Heart left ventricle (tissue), 16 donors: ENCODE data around the gene ZFYVE21. TPM values are rescaled to one million over a fixed set of nuclear protein-coding genes. Genes with fewer than 3 reads are reported as not detected.
A peak's percentile ranks its signal among the peaks of the same experiment; 100 is the strongest.

Source experiments
- ATAC-seq, 4 donors: fragments of 200-7000 bp; cut with Tn5 transposase; one replicate each; pipeline ENCODE4 v1.9.1; 2020 to 2022; ENCODE audit warnings: moderate library complexity in 4 of 4, mild to moderate bottlenecking in 3 of 4, moderate number of reproducible peaks in 1 of 4
- DNase-seq, 5 donors: peaks; one replicate each; pipeline ENCODE4 v3.0.0-alpha.2; 2020
- H3K27ac ChIP-seq, 12 donors: fragments of 200-600 bp; sonication (generic) in 4 of 12; one replicate each; pipeline versions ENCODE4 v1.5.0 to v1.8.0; 2016 to 2022; ENCODE audit warnings: mild to moderate bottlenecking in 2 of 12
- H3K27me3 ChIP-seq, 9 donors: fragments of 200-600 bp; sonication (generic) in 2 of 9; one replicate each; pipeline versions ENCODE4 v1.5.1 to v1.8.0; 2016 to 2022; ENCODE audit warnings: mild to moderate bottlenecking in 3 of 9
- H3K36me3 ChIP-seq, 9 donors: fragments of 200-600 bp; sonication (generic) in 2 of 9; one replicate each; pipeline versions ENCODE4 v1.5.0 to v1.8.0; 2018 to 2022; ENCODE audit warnings: mild to moderate bottlenecking in 2 of 9
- H3K4me1 ChIP-seq, 12 donors: fragments of 200-600 bp; sonication (generic) in 4 of 12; one replicate each; pipeline versions ENCODE4 v1.5.0 to v1.8.0; 2016 to 2022; ENCODE audit warnings: mild to moderate bottlenecking in 3 of 12
- H3K4me3 ChIP-seq, 12 donors: fragments of 200-600 bp; sonication (generic) in 4 of 12; one replicate each; pipeline versions ENCODE4 v1.5.0 to v1.8.0; 2017 to 2022; ENCODE audit warnings: mild to moderate bottlenecking in 9 of 12, moderate library complexity in 4 of 12
- H3K9me3 ChIP-seq, 12 donors: fragments of 200-600 bp; sonication (generic) in 4 of 12; one replicate each; pipeline versions ENCODE4 v1.5.0 to v1.8.0; 2016 to 2022; ENCODE audit warnings: mild to moderate bottlenecking in 1 of 12
- POLR2A ChIP-seq, 2 donors: fragments of 450-650 bp; IDR thresholded peaks; one replicate each; pipeline ENCODE4 v1.6.1; 2017; ENCODE audit warnings: antibody characterized with exemption in 2 of 2, mild to moderate bottlenecking in 2 of 2, moderate library complexity in 2 of 2
- WGBS, 4 donors: extraction: QIAGEN DNeasy Blood & Tissue Kit in 2 of 4; methylation state at CpG; one replicate each; pipeline versions ENCODE4 v1.1.5 to v1.1.7; 2013 to 2018; 5-methylcytosine and 5-hydroxymethylcytosine counted together
- intact Hi-C, 10 donors: fragments of 100-400 bp; cut with DNase I; formaldehyde crosslinking; loops; one replicate each; pipeline versions ENCODE4 v1.11.1 to v1.14.2; 2022
- polyA plus RNA-seq, 2 donors: library from polyadenylated mRNA; stranded (reverse); fragments of 200-250 nt; gene quantifications; one replicate each; pipeline ENCODE4 v1.2.3, GENCODE V29; 2013
- total RNA-seq, 9 donors: library from RNA; depleted of rRNA in 2 of 9; stranded (reverse); fragments of >200 nt in 2 of 9; fragmentation: NEBNext Ultra II Directional in 3 of 9; extraction: Animal tissue kit (Norgen Biotek cat#: 25700) in 3 of 9; gene quantifications; one replicate each; pipeline versions ENCODE4 v1.1.0 to v1.2.4, GENCODE V29; 2016 to 2023
- TF ChIP-seq, protein P1 (sequence below), 12 donors: fragments of 200-600 bp; sonication (generic) in 4 of 12; IDR thresholded peaks; one replicate each; pipeline versions ENCODE4 v1.5.0 to v1.8.0; 2018 to 2022; ENCODE audit warnings: antibody characterized with exemption in 12 of 12, mild to moderate bottlenecking in 5 of 12
- donor health status: ischemic (EF 13 %, LVEDD 7.1; RV severe dilation, severe dysfunction).
- donor health status: healthy with polysubstance abuse.
- donor health status: DM: no; HTN: yes; CAD: no.
- donor health status: DM: no; HTN: no; CAD: no.
- donor health status: ischemic (EF 25% LVEDD 6.9; RV normal size, moderate dysfunction).
- donor health status: ischemic (EF 25% LVEDD 5.7; RV mildly dilated, moderate dysfunction).
- donor health status: healthy.
- donor health status: DM: yes; HTN: yes; CAD: no.
- donor health status: ischemic (EF 35%, LVEDD 5.7; RV mildly dilated, moderate dysfunction).
- donor health status: nonischemic (EF 11% LVEDD 7.7; RV severe dilation, severe dysfunction).
- donor health status: DM: yes; HTN: yes; CAD: no.
- donor health status: PGD.
- donor health status: ischemic (EF 29% LVEDD 5.4; RV normal size, mild dysfunction).
- donor health status: nonischemic (EF 23%, LVEDD 6.1; RV moderate dilation, normal function).

The ZFYVE21 gene
- total and polyA plus RNA-seq, 11 donors: 44.1 to 86.1 (median 52.5) TPM

DNA sequence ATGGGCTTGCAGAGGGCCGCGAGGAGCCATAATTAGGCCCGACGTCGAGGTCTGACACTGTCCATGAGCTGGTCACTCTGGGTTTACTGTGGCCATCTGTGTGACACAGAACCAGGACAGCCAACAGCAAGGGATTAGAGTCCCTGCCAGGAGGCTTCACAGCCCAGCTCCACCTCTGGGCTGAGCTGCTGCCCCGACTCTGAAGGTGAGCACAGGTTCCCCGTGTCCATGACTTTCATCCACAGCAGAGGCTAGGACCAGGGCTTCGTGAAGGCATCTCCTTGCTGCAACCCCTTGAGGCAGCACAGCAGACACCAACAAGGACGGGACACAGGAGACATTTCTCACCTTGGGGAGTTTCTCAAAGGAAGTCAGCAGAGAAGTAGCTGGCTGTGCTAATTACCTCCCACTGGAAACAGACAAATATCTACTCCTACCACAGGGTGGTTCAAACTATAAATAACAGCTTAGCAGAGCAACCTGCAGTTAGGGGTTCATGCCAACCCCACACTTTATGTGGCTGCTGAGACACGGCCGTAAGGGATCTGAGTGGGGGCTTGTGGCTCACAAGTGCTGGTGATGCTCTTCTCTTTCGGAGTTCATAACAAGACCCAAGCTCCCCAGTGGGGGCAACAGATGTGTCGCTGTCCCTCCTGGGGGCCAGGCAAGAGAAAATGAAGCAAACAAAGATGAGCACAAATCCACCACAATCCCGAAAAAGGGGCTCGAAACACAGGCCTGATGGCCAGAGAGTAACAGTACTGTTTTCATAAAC lies 29.2 kb downstream of the ZFYVE21 start:
- TF ChIP-seq, protein P1, sequence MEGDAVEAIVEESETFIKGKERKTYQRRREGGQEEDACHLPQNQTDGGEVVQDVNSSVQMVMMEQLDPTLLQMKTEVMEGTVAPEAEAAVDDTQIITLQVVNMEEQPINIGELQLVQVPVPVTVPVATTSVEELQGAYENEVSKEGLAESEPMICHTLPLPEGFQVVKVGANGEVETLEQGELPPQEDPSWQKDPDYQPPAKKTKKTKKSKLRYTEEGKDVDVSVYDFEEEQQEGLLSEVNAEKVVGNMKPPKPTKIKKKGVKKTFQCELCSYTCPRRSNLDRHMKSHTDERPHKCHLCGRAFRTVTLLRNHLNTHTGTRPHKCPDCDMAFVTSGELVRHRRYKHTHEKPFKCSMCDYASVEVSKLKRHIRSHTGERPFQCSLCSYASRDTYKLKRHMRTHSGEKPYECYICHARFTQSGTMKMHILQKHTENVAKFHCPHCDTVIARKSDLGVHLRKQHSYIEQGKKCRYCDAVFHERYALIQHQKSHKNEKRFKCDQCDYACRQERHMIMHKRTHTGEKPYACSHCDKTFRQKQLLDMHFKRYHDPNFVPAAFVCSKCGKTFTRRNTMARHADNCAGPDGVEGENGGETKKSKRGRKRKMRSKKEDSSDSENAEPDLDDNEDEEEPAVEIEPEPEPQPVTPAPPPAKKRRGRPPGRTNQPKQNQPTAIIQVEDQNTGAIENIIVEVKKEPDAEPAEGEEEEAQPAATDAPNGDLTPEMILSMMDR (IDR thresholded peaks at IDR 0.05): no peak
- no peak for TF ChIP-seq POLR2A (IDR thresholded peaks at IDR 0.05)
- Histone ChIP-seq H3K4me1 (peaks cover 0 to 13% (median 0%) of the 10 kb centered on the region in 12 donors), H3K4me3 (no peak overlapping the region), H3K27me3 (no peaks in the 10 kb centered on the region), H3K36me3 (peaks cover 0 to 99% (median 82%) of the 10 kb centered on the region in 9 donors), H3K27ac (no peak overlapping the region), H3K9me3 (no peaks in the 10 kb centered on the region)
- intact Hi-C loops: loop anchor here in 1 of 10 donors (10.0 kb wide), 1 partner anchor 170 kb away; no protein-coding TSS in a partner anchor
- DNase-seq: peak in 1 of 5 donors; percentile 3
- WGBS, 4 donors: 71 to 82% (median 80%) methylated on average over 15 of the region's 15 CpGs
- no peak for ATAC-seq

DNA sequence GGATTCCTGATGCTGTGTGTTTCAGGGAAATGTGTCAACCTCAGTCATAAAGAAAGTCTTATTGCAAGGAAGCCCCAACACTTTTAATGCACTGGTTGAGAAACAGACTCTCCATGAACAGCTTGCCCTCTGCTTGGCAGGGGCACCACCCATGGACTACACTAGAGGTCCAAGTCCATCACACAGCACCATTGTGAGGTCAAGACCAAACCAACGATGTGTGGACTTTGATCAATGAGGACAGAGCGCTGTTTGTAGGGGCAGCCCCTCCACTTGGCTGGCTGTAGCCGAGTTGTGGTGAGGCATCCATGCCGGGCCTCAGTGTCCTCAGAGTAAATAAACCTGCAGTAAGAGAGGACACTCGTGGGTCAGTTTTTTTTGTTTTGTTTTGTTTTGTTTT lies 29.8 kb downstream of the ZFYVE21 start:
- TF ChIP-seq POLR2A (IDR thresholded peaks at IDR 0.05): no peak
- TF ChIP-seq, protein P1 (IDR thresholded peaks at IDR 0.05): no peak

DNA sequence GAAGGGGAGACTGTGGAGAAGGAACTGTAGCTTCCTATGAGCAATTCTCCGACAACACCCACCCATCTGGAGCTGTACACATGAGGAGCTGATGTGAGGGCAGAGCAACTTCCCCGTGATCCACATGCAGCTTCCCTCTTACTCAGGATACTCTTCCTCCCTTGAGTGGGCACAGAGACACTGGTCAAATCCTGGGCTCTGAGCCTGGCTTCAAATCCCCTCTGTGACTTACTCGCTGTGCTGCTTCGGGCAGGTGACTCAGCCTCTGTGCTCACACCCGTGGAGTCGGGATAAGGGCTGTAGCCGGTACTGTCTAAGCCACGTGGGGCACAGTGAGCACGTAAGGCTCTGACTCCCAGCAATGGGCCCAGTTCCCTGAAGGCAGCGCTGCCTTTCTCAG lies 31.1 kb downstream of the ZFYVE21 start:
- Histone ChIP-seq H3K36me3 (peaks cover 0 to 99% (median 71%) of the 10 kb centered on the region in 9 donors), H3K4me3 (no peak overlapping the region), H3K9me3 (no peaks in the 10 kb centered on the region), H3K27me3 (no peaks in the 10 kb centered on the region), H3K4me1 (peaks cover 0 to 5% (median 0%) of the 10 kb centered on the region in 12 donors), H3K27ac (no peak overlapping the region)
- ATAC-seq: peak in 2 of 4 donors; percentile 17 to 29
- intact Hi-C loops: loop anchor here in 1 of 10 donors (10.0 kb wide), 1 partner anchor 168 kb away; no protein-coding TSS in a partner anchor
- TF ChIP-seq, protein P1 (IDR thresholded peaks at IDR 0.05): no peak
- TF ChIP-seq POLR2A (IDR thresholded peaks at IDR 0.05): no peak
- no peak for DNase-seq
- 89 to 92% (median 90%) methylated on average over 9 to 10 of the region's 10 CpGs for WGBS, 4 donors

More for the DNA sequence above, 29.8 kb downstream of the ZFYVE21 start:
- H3K27ac ChIP-seq: no peak overlapping the region
- no peak overlapping the region for H3K4me3 ChIP-seq
- DNase-seq (no peak), ATAC-seq (no peak)
- H3K4me1 ChIP-seq: peaks cover 0 to 13% (median 0%) of the 10 kb centered on the region in 12 donors
- WGBS, 4 donors: 78 to 87% (median 84%) methylated on average over 5 of the region's 5 CpGs
- no peaks in the 10 kb centered on the region for H3K27me3 ChIP-seq
- H3K9me3 ChIP-seq: no peaks in the 10 kb centered on the region
- H3K36me3 ChIP-seq: peaks cover 0 to 99% (median 80%) of the 10 kb centered on the region in 9 donors
- intact Hi-C loops: loop anchor here in 1 of 10 donors (10.0 kb wide), 1 partner anchor 169 kb away; no protein-coding TSS in a partner anchor

DNA sequence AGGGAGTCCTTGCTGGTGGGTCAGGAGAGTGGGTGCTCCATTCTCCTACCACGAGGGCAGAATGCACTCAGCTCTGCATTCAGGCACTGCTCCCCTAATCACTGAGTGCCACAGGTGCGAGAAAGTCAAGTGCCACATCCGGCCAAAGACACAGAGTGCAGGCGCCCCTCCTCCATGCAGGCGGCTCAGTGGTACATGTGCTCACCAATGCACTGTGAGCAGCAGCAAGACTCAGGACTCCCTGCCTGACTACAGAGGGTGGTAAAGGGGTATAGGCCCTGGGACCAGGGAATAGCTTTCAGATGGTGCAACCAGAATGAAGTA lies 32.9 kb downstream of the ZFYVE21 start:
- no peak overlapping the region for H3K27ac ChIP-seq
- 49 to 78% (median 67%) methylated on average over 5 of the region's 5 CpGs for WGBS, 4 donors
- DNase-seq: no peak
- TF ChIP-seq, protein P1 (IDR thresholded peaks at IDR 0.05): no peak
- no peak for TF ChIP-seq POLR2A (IDR thresholded peaks at IDR 0.05)
- no peaks in the 10 kb centered on the region for H3K9me3 ChIP-seq
- peak in 1 of 4 donors; percentile 20 for ATAC-seq
- intact Hi-C loops: loop anchor here in 1 of 10 donors (10.0 kb wide), 1 partner anchor 166 kb away; no protein-coding TSS in a partner anchor
- H3K27me3 ChIP-seq: no peaks in the 10 kb centered on the region
- peaks cover 0 to 6% (median 0%) of the 10 kb centered on the region in 12 donors for H3K4me1 ChIP-seq
- H3K4me3 ChIP-seq: no peak overlapping the region
- peaks cover 0 to 100% (median 78%) of the 10 kb centered on the region in 9 donors for H3K36me3 ChIP-seq
